HepG2 (cell line): ENCODE data around the gene TAF4B. TPM values are rescaled to one million over a fixed set of nuclear protein-coding genes. Genes with fewer than 3 reads are reported as not detected.

Experiments
- ATAC-seq: fragments of 200-7000 bp; cut with Tn5 transposase; 3 replicates; pipeline ENCODE4 v1.9.1; 2020; ENCODE audit warnings: mild to moderate bottlenecking, moderate library complexity
- BruUV-seq: library from RNA; stranded (reverse); fragments of 400-500 nt; replicated peaks from 2 replicates; lab custom pipeline; 2021; lab: Mats Ljungman, UMichigan
- CTCF ChIA-PET: fragments of 300-600 bp; formaldehyde crosslinking; extraction: SDS; loops from one replicate; lab custom pipeline; 2021; ENCODE audit warnings: low total read pairs, inconsistent platforms, low intra/inter-chr PET ratio; lab: Yijun Ruan, JAX
- POLR2A ChIA-PET: fragments of 350-600 bp; sonication (Branson Sonifier 250); formaldehyde crosslinking; loops from one replicate; lab custom pipeline; 2020; ENCODE audit warnings: antibody characterized with exemption, inconsistent platforms; lab: Yijun Ruan, JAX
- DNase-seq: peaks from one replicate; pipeline ENCODE4 v3.0.0-alpha.2; 2015; ENCODE audit warnings: low spot score
- FAIRE-seq: peaks from 3 replicates; lab custom pipeline; 2011; peaks lifted over from hg19 to GRCh38; lab: Jason Lieb, UNC
- H2AFZ ChIP-seq: one replicate; pipeline ENCODE4 v1.6.1; 2011; ENCODE audit warnings: low read length, inconsistent platforms
- H3K27ac ChIP-seq: fragments of 300-600 bp; 3 replicates; pipeline ENCODE4 v1.8.0; 2011; ENCODE audit warnings: mixed run types, mild to moderate bottlenecking, mixed read lengths, low read length, inconsistent platforms; ENCODE audit not compliant: insufficient read depth; ENCODE audit errors: extremely low read length
- H3K27me3 ChIP-seq, 2 experiments: fragments of 200-600 bp in 1 of 2; 2 replicates in 1 of 2; 3 replicates in 1 of 2; pipeline versions ENCODE4 v1.6.0 to v1.8.0; 2011; ENCODE audit warnings: low read length in 2 of 2, mild to moderate bottlenecking in 2 of 2, moderate library complexity in 2 of 2, inconsistent platforms in 1 of 2; ENCODE audit not compliant: insufficient read depth in 2 of 2, control insufficient read depth in 1 of 2
- H3K36me3 ChIP-seq, 2 experiments: fragments of 200-600 bp in 1 of 2; replicated peaks in 1 of 2; 2 replicates in 1 of 2; 3 replicates in 1 of 2; pipeline versions ENCODE4 v1.5.1 to v1.8.0; 2011; ENCODE audit warnings: low read length in 2 of 2, inconsistent platforms in 1 of 2; ENCODE audit not compliant: insufficient read depth in 2 of 2, control insufficient read depth in 1 of 2
- H3K4me1 ChIP-seq: 2 replicates; pipeline ENCODE4 v1.5.1; 2012; ENCODE audit warnings: low read length, inconsistent platforms; ENCODE audit not compliant: insufficient read depth
- H3K4me2 ChIP-seq: 2 replicates; pipeline ENCODE4 v1.6.0; 2011; ENCODE audit warnings: low read depth, low read length, inconsistent platforms
- H3K4me3 ChIP-seq, 3 experiments: fragments of 200-600 bp in 1 of 3; sonication (generic), shearing (Covaris generic) in 1 of 3; replicated peaks in 1 of 3; 2 replicates each; pipeline ENCODE4 v1.5.1; 2011 to 2016; ENCODE audit warnings: low read length in 3 of 3, inconsistent platforms in 2 of 3, low read depth in 2 of 3, mild to moderate bottlenecking in 2 of 3, control low read depth in 1 of 3, mixed read lengths in 1 of 3; ENCODE audit not compliant: insufficient read depth in 1 of 3
- H3K79me2 ChIP-seq: one replicate; pipeline ENCODE4 v1.6.1; 2011; ENCODE audit warnings: low read length, inconsistent platforms; ENCODE audit not compliant: insufficient read depth
- H3K9ac ChIP-seq: 2 replicates; pipeline ENCODE4 v1.6.0; 2011; ENCODE audit warnings: mild to moderate bottlenecking, low read depth, low read length, inconsistent platforms; ENCODE audit not compliant: insufficient read depth
- H3K9me3 ChIP-seq: 2 replicates; pipeline ENCODE4 v1.5.1; 2012; ENCODE audit warnings: mild to moderate bottlenecking, low read length
- H4K20me1 ChIP-seq: 2 replicates; pipeline ENCODE4 v1.6.0; 2011; ENCODE audit warnings: inconsistent platforms, mild to moderate bottlenecking, low read length, moderate library complexity; ENCODE audit not compliant: insufficient read depth
- CBFB ChIP-seq: sonication (generic); formaldehyde crosslinking; IDR thresholded peaks from 2 replicates; pipeline ENCODE4 v1.4.0; 2020; ENCODE audit warnings: missing genetic modification reagents
- HBP1 ChIP-seq: IDR thresholded peaks from 2 replicates; pipeline ENCODE4 v1.6.1; 2016; ENCODE audit warnings: low read depth, control low read depth
- POLR2AphosphoS2 ChIP-seq: IDR thresholded peaks from 2 replicates; pipeline ENCODE4 v1.6.1; 2011; ENCODE audit warnings: low read depth, low read length, improper control_type of control experiment
- RFX1 ChIP-seq: fragments of 450-650 bp; IDR thresholded peaks from 2 replicates; pipeline ENCODE4 v1.6.1; 2017
- SRSF4 ChIP-seq: fragments of 200-400 bp; formaldehyde crosslinking; IDR thresholded peaks from one replicate; pipeline ENCODE4 v1.6.1; 2018; ENCODE audit warnings: mild to moderate bottlenecking, low read depth, low read length, moderate library complexity; ENCODE audit not compliant: poor library complexity, severe bottlenecking
- ZBTB25 ChIP-seq: IDR thresholded peaks from 2 replicates; pipeline ENCODE4 v1.6.1; 2018; ENCODE audit warnings: missing genetic modification reagents
- ZNF318 ChIP-seq: sonication (generic); formaldehyde crosslinking; IDR thresholded peaks from 2 replicates; pipeline ENCODE4 v1.4.0; 2020; ENCODE audit warnings: mild to moderate bottlenecking, missing genetic modification reagents
- ZNF329 ChIP-seq: sonication (generic); formaldehyde crosslinking; IDR thresholded peaks from 2 replicates; pipeline ENCODE4 v1.9.0; 2021; ENCODE audit warnings: low read depth, mild to moderate bottlenecking, missing genetic modification reagents
- ZNF652 ChIP-seq: IDR thresholded peaks from 2 replicates; pipeline ENCODE4 v1.6.1; 2016; ENCODE audit warnings: low read depth, borderline replicate concordance
- WGBS: methylation state at CpG from one replicate; pipeline ENCODE4 v1.1.6; 2017; ENCODE audit warnings: low lambda C conversion rate; 5-methylcytosine and 5-hydroxymethylcytosine counted together
- in situ Hi-C: cut with HindIII; loops from 2 replicates; pipeline ENCODE4 v1.10.0; 2017; ENCODE audit warnings: low pct_unique_long_range_greater_than_20kb; ENCODE audit not compliant: extremely low pct_ligation_motif_present
- intact Hi-C: fragments of 100-400 bp; cut with micrococcal nuclease; formaldehyde crosslinking; loops from one replicate; pipeline ENCODE4 v1.10.0; 2022; ENCODE audit not compliant: unreplicated experiment
- polyA plus RNA-seq, 8 experiments: library from polyadenylated mRNA; depleted of rRNA in 3 of 8; stranded (reverse) in 7 of 8; unstranded in 1 of 8; fragments of >200 nt; fragmentation: Illumina TruSeq in 4 of 8; extraction: Trizol in 4 of 8; gene quantifications; 2 replicates each; pipeline versions ENCODE4 v1.2.1 to v1.2.3, GENCODE V29; 2011 to 2016; ENCODE audit warnings: low read depth in 4 of 8, missing spikeins in 1 of 8, mixed read lengths in 1 of 8; ENCODE audit not compliant: insufficient read depth in 1 of 8
- total RNA-seq, 5 experiments: library from RNA; depleted of rRNA; stranded (reverse); fragments of >200 nt; fragmentation: Illumina TruSeq; extraction: Trizol; gene quantifications; 2 replicates each; pipeline ENCODE4 v1.2.3, GENCODE V29; 2016; ENCODE audit warnings: low read depth in 1 of 5

Gene TAF4B
- total and polyA plus RNA-seq, 2 of the 13 experiments (the other 11 are each of a cell fraction or from before 2014, with no cell fraction given) = 2.2 to 3.8 TPM

GRCh38 chr18:26419746-26420145 lies 193.5 kb downstream of the TAF4B start (continued):
- TF ChIP-seq SRSF4 (no peak), CBFB (no peak), ZBTB25 (CRISPR knock-in tag) (no peak), ZNF329 (CRISPR knock-in tag) (no peak), RFX1 (no peak), ZNF652 (CRISPR knock-in tag) (no peak)

GRCh38 chr18:26421503-26421902 lies 195.3 kb downstream of the TAF4B start:
- Histone ChIP-seq H3K27ac (no peak overlapping the region), H3K4me3 (no peak overlapping the region), H2AFZ (no peak overlapping the region), H3K36me3 (no peaks in the 10 kb centered on the region), H3K4me2 (no peak overlapping the region), H3K9ac (no peak overlapping the region), H3K27me3 (peaks cover 0 to 59% of the 10 kb centered on the region in 2 experiments; a peak in 4 of 5 replicates), H3K79me2 (no peaks in the 10 kb centered on the region), H3K4me1 (peaks cover 14% of the 10 kb centered on the region; the same call in 1 of the 2 replicates), H3K9me3 (no peaks in the 10 kb centered on the region), H4K20me1 (no peaks in the 10 kb centered on the region; the same call in 1 of the 2 replicates)
- no peak for FAIRE-seq
- intact Hi-C loops (no loop called here), in situ Hi-C loops (no loop called here)
- BruUV-seq = no TSS peak
- DNase-seq = no peak
- 0% methylated on average over 1 of the region's 6 CpGs for WGBS
- ChIA-PET CTCF (no interaction called here), POLR2A (no interaction called here)
- ATAC-seq = peak; percentile 27; the same call in 2 of the 3 replicates
- TF ChIP-seq POLR2AphosphoS2 = no peak
- no peak for TF ChIP-seq HBP1 (CRISPR knock-in tag)
- no peak for TF ChIP-seq ZNF318
